ENCODE data around the gene PLTP. TPM values are rescaled to one million over a fixed set of nuclear protein-coding genes. Genes with fewer than 3 reads are reported as not detected.
"Not testable (repeated sequence)": the region's sequence is repeated elsewhere in the genome, so short reads cannot be mapped to it uniquely, and the experiment has no call there.

Gene PLTP
- total RNA-seq, 1 donor from 2014 or later = 38.5 TPM

DNA sequence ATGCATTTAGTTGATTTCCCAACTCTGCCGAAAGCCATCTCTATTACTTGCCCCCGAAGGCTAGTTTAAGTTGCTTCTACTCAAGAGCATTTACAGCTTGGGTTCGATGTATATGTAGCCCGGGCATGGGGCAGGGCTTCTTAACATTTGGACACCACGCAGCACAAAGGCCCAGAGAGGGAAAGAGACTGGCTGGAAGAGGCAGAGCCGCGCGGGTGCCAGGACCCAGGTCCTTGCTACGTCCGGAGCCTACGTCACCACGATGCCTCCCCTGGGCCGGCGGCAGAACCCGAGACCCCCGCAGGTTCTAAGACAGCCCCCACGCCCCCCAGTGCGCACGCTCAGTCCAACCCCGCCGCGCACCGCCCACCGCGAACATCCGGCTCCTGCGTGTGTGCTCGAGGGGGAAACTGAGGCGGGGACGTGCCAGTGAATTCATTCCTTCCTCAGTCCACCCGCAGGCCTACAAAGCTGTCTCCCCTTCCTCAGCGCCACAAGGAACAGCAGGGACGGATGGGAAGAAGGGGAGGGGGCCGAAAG, 22.2 kb upstream of the PLTP start:
- DNase-seq (ENCODE audit: low read depth) = no peak
- TF ChIP-seq, protein P1, sequence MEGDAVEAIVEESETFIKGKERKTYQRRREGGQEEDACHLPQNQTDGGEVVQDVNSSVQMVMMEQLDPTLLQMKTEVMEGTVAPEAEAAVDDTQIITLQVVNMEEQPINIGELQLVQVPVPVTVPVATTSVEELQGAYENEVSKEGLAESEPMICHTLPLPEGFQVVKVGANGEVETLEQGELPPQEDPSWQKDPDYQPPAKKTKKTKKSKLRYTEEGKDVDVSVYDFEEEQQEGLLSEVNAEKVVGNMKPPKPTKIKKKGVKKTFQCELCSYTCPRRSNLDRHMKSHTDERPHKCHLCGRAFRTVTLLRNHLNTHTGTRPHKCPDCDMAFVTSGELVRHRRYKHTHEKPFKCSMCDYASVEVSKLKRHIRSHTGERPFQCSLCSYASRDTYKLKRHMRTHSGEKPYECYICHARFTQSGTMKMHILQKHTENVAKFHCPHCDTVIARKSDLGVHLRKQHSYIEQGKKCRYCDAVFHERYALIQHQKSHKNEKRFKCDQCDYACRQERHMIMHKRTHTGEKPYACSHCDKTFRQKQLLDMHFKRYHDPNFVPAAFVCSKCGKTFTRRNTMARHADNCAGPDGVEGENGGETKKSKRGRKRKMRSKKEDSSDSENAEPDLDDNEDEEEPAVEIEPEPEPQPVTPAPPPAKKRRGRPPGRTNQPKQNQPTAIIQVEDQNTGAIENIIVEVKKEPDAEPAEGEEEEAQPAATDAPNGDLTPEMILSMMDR (conservative IDR thresholded peaks at IDR 0.05; ENCODE audit: low read depth, low read length) = no peak
- H3K4me3 ChIP-seq (ENCODE audit: low read depth, low read length) = peak overlapping the region; percentile 91

GRCh38 chr20:45933266-45934045, 21.5 kb upstream of the PLTP start:
- H3K4me3 ChIP-seq (ENCODE audit: low read depth, low read length) = peak overlapping the region; percentile 91
- TF ChIP-seq, protein P1 (conservative IDR thresholded peaks at IDR 0.05; ENCODE audit: low read depth, low read length) = peak; percentile 44
- DNase-seq (ENCODE audit: low read depth) = no peak

DNA sequence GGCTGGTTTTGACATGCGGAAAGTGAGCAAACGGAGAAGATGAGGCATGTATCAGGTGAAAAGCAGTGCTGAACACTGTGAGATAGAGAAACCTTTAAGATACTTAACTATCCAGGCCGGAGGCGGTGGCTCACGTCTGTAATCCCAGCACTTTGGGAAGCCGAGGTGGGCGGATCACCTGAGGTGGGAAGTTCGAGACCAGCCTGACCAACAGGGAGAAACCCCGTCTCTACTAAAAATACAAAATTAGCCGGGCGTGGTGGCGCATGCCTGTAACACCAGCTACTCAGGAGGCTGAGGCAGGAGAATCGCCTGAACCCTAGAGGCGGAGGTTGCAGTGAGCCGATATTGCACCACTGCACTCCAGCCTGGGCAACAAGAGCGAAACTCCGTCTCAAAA, 19.7 kb upstream of the PLTP start:
- not testable (repeated sequence) for DNase-seq (ENCODE audit: low read depth); H3K4me3 ChIP-seq (ENCODE audit: low read depth, low read length)

- TF ChIP-seq, protein P1 (conservative IDR thresholded peaks at IDR 0.05; ENCODE audit: low read depth, low read length) = no peak
- DNase-seq (ENCODE audit: low read depth) = no peak
Observed at GRCh38 chr20:45927071-45927878, 15.3 kb upstream of the PLTP start.

GRCh38 chr20:45926731-45927070, 14.7 kb upstream of the PLTP start:
- no peak overlapping the region for H3K4me3 ChIP-seq (ENCODE audit: low read depth, low read length)
- no peak for DNase-seq (ENCODE audit: low read depth)
- TF ChIP-seq, protein P1 (conservative IDR thresholded peaks at IDR 0.05; ENCODE audit: low read depth, low read length) = no peak

More at GRCh38 chr20:45927071-45927878, 15.3 kb upstream of the PLTP start:
- no peak overlapping the region for H3K4me3 ChIP-seq (ENCODE audit: low read depth, low read length)

DNA sequence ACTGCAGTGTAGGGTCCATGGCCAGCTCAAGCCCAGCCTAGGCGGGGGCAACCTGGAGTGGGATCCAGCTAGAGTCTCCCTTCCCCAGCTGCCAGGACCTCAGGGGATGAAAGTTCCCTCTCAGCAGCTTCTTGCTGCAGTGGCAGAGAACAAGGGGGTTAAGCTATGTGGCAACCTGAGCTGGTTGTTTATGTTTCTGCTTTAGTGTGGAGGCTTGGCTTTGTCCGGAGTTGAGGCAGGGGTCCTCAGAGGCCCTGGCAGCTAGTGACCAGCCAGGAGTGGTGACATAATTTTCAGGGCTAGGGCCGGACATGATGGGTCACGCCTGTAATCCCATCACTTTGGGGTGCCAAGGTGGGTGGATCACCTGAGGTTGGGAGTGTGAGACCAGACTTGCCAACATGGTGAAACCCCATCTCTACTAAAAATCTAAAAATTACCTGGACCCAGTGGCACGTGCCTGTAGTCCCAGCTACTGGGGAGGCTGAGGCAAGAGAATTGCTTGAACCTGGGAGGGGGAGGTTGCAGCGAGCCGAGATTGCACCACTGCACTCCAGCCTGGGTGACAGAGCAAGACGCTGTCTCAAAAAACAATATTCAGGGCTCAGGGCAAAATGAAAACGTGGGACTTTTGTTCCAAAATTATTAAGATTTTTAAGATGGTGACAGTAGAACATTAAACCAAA, 14.0 kb upstream of the PLTP start:
- DNase-seq (ENCODE audit: low read depth) = no peak
- TF ChIP-seq, protein P1 (conservative IDR thresholded peaks at IDR 0.05; ENCODE audit: low read depth, low read length) = no peak
- H3K4me3 ChIP-seq (ENCODE audit: low read depth, low read length) = no peak overlapping the region
